Mucosa of rectum (tissue), 2 donors: Measurements from ENCODE around the gene NEURL1B.

ENCODE experiments used
- H3K27ac ChIP-seq, 2 donors: one replicate each; pipeline ENCODE4 v1.7.0; 2013; ENCODE audit warnings: inconsistent platforms in 2 of 2, low read depth in 2 of 2, low read length in 2 of 2
- H3K27me3 ChIP-seq, 2 donors: one replicate each; pipeline ENCODE4 v1.7.0; 2013; ENCODE audit warnings: low read length in 2 of 2; ENCODE audit not compliant: control insufficient read depth in 2 of 2, insufficient read depth in 2 of 2
- H3K36me3 ChIP-seq, 2 donors: one replicate each; pipeline ENCODE4 v1.7.0; 2013; ENCODE audit warnings: low read length in 2 of 2; ENCODE audit not compliant: control insufficient read depth in 2 of 2, insufficient read depth in 2 of 2
- H3K4me1 ChIP-seq, 2 donors: one replicate each; pipeline ENCODE4 v1.7.0; 2013; ENCODE audit warnings: low read length in 2 of 2, mild to moderate bottlenecking in 1 of 2; ENCODE audit not compliant: control insufficient read depth in 2 of 2, insufficient read depth in 2 of 2
- H3K4me3 ChIP-seq, 2 donors: one replicate each; pipeline ENCODE4 v1.7.0; 2013; ENCODE audit warnings: low read length in 2 of 2
- H3K9ac ChIP-seq, 2 donors: one replicate each; pipeline ENCODE4 v1.7.0; 2013; ENCODE audit warnings: low read length in 2 of 2, low read depth in 1 of 2, mild to moderate bottlenecking in 1 of 2
- H3K9me3 ChIP-seq, 2 donors: one replicate each; pipeline ENCODE4 v1.7.0; 2013; ENCODE audit warnings: low read length in 2 of 2; ENCODE audit not compliant: control insufficient read depth in 2 of 2
- donor health status: healthy.
- donor health status: Normal muscosa, but diverticular disease.

The NEURL1B gene

GRCh38 chr5:172729588-172729987, 88.5 kb downstream of the NEURL1B start:
- Histone ChIP-seq H3K9ac (no peak overlapping the region), H3K9me3 (no peaks in the 10 kb centered on the region), H3K27me3 (no peaks in the 10 kb centered on the region), H3K4me1 (peaks cover 8 to 16% of the 10 kb centered on the region in 2 donors), H3K36me3 (no peaks in the 10 kb centered on the region), H3K27ac (no peak overlapping the region), H3K4me3 (no peak overlapping the region)

DNA sequence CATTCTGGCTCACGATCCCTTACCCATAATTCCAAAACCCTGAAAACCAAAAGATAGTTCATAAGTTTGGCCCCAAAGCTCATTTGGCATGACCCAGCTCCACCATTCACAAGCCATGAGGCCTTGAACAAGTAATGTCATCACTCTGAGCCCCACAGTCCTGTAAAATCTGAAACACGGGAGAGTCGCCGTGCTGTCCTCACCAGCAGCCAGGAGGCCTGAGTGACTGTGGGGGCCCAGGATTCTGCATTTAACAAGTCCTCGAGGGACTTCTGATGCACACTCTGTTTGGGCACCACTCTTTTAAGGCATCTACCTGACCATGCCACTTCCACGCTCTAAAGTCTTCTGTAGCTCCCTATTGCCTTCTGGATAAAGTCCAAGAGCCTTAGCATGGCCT, 89.2 kb downstream of the NEURL1B start:
- no peaks in the 10 kb centered on the region for H3K27me3 ChIP-seq
- H3K9ac ChIP-seq, result no peak overlapping the region
- no peak overlapping the region for H3K27ac ChIP-seq
- no peak overlapping the region for H3K4me3 ChIP-seq
- H3K4me1 ChIP-seq, result peaks cover 8 to 16% of the 10 kb centered on the region in 2 donors
- H3K9me3 ChIP-seq, result no peaks in the 10 kb centered on the region
- H3K36me3 ChIP-seq, result no peaks in the 10 kb centered on the region

GRCh38 chr5:172730981-172731679, 90.1 kb downstream of the NEURL1B start:
- H3K9ac ChIP-seq, result no peak overlapping the region
- H3K4me1 ChIP-seq, result peaks cover 12 to 22% of the 10 kb centered on the region in 2 donors
- no peak overlapping the region for H3K4me3 ChIP-seq
- H3K27ac ChIP-seq, result no peak overlapping the region
- H3K36me3 ChIP-seq, result no peaks in the 10 kb centered on the region
- H3K9me3 ChIP-seq, result no peaks in the 10 kb centered on the region
- no peaks in the 10 kb centered on the region for H3K27me3 ChIP-seq

DNA sequence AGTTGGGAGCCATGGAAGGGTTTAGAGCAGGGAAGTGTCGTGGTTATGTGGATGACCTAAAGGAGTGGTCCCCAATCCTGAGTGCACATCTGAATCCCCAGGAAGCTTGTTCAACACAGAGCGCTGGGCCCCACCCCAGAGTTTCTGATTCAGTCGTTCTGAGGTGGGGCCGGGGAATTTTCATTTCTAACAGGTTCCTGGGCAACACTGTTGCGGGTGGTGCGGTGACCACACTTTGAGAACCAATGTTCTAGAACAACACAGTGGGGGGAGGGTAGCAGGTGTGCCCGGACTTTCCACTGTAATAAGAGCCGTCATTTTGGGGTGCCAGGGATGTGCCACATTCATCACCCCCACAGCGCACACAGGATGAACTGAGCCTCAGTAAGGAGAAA, 90.6 kb downstream of the NEURL1B start:
- Histone ChIP-seq H3K36me3 (no peaks in the 10 kb centered on the region), H3K4me1 (peaks cover 12 to 23% of the 10 kb centered on the region in 2 donors), H3K27me3 (no peaks in the 10 kb centered on the region), H3K27ac (peak overlapping the region in 1 of 2 donors; percentile 91), H3K9ac (no peak overlapping the region), H3K4me3 (no peak overlapping the region), H3K9me3 (no peaks in the 10 kb centered on the region)

DNA sequence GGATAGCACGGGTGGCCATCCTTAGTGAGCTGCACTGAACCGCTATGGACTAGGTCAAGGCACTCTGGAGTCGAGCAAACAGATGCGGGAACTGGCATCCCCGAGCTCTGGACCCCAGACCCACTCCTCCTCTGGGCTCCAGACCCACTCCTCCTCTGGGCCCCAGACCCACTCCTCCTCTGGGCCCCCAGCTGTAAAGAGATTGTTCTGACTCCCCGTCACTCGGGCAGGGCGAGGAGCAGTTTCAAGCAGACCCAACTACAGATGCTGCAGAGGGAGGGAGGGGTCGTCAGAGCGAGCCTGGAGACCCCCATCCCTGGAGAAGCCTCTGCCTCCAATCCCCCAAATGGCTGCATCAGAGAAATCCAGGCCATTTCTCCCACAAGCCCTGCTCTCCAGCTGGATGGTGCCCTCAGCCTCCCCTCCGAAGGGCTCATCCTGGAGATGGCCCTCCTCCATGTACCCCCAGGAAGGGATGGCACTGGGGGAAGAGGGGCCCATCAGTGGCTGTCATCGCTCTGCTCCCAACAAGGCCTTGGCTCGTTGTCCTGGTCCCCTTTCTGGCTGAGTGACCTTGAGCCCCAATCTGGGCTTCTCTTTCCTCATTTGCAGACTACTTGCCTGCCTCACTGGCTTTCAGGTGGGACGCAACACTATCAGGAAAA, 91.3 kb downstream of the NEURL1B start:
- Histone ChIP-seq H3K9ac (peak overlapping the region in 1 of 2 donors; percentile 65), H3K36me3 (no peaks in the 10 kb centered on the region), H3K27me3 (no peaks in the 10 kb centered on the region), H3K9me3 (no peaks in the 10 kb centered on the region), H3K4me3 (no peak overlapping the region), H3K4me1 (peaks cover 12 to 23% of the 10 kb centered on the region in 2 donors), H3K27ac (peak overlapping the region; percentile 89 to 91)

DNA sequence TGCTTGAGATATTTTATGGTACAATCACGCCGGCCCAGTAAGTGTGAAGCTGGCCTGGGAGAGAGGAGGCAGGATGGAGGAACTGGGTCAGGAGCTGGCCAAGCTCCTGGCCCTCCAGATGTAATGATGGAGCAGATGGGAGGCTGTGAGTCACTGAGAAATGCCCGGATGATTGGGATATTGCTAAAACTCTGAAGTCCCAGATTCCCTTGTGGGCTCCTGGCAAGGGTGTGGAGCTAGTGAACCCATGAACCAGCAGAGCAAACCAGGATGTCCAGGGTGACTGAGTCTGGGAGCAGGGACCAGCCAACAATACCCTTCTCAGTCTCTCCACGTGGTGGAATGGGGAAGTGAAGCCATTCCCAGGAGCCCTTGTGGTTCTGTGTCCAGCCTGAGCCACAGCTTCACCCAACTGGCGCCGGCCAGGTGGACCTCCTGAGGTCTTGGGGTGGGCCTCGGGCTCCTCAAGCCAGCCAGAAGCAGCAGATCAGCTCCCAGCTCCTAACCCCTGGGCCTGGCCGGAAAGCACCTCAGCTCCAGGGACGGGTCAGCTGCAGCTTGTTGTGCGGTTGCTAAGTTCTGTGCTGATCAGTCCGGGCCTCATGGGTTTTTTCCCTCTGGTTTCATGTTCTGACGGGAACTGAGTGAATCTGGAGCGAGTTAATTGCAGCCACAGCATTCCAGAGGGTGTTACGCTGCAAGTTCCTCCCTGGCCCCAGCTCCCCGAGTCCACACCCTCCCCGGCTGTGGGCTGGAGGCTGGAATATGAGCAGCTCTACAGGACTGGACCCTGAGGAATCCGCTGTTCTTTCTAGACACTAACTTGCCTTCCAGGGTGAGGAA, 92.3 kb downstream of the NEURL1B start:
- peak overlapping the region; percentile 26 to 65 for H3K9ac ChIP-seq
- H3K4me3 ChIP-seq, result no peak overlapping the region
- no peaks in the 10 kb centered on the region for H3K27me3 ChIP-seq
- peak overlapping the region; percentile 89 to 91 for H3K27ac ChIP-seq
- H3K4me1 ChIP-seq, result peaks cover 12 to 23% of the 10 kb centered on the region in 2 donors
- no peaks in the 10 kb centered on the region for H3K9me3 ChIP-seq
- H3K36me3 ChIP-seq, result no peaks in the 10 kb centered on the region

DNA sequence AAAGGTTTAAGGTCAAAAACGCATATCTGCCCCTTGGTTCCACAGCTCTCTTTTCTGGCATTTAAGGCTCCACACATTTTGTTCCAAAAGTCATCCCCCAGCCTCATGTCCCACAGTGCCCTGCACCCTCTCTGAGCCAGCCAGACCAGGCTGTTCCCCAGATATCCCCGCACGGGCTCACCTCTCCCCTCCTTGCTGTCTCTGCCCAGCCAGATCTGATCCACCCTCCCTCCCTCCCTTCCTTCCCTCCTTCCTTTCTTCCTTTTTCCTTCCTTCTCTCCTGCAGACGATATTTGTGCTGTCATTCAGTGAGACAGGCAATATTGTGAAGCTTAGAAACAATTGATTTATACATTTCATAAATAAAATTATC, 92.9 kb downstream of the NEURL1B start:
- H3K36me3 ChIP-seq, result no peaks in the 10 kb centered on the region
- peaks cover 12 to 23% of the 10 kb centered on the region in 2 donors for H3K4me1 ChIP-seq
- H3K27me3 ChIP-seq, result no peaks in the 10 kb centered on the region
- peak overlapping the region; percentile 26 to 65 for H3K9ac ChIP-seq
- H3K27ac ChIP-seq, result peak overlapping the region; percentile 89 to 91
- H3K9me3 ChIP-seq, result no peaks in the 10 kb centered on the region
- no peak overlapping the region for H3K4me3 ChIP-seq

DNA sequence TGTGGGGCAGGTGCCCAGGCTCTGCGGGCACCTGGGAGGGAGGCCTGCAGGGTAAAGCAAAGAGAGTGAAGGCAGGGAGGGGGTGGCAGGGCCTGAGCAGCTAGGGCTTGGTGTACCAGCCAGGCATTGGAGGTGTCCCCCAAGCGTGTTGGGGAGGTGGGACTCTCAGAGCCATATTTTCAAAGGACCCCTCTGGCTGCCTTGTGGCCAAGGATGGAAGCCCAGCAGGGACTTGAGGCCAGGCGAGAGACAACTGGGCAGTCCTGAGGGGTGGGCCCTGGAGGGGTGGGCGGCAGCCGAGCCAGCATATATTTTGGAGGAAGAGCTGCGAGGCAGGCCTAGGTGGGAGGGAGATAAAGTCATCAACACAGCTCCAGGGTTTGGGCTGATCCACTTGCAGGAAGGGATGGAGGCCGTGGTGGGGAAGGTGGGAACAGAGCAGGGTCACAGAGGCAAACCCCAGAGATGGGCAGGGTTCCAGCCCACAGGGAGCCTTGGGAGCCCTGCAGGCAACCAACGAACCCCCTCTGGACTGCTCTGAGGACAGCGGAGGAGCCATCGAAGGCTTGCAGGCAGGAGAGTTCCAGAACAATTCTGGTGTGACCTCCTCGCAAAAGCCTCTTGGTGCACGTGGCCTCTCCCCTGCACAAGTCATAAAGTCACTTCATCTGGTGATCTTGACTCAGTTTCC, 94.2 kb downstream of the NEURL1B start:
- Histone ChIP-seq H3K36me3 (no peaks in the 10 kb centered on the region), H3K9ac (no peak overlapping the region), H3K4me3 (no peak overlapping the region), H3K9me3 (no peaks in the 10 kb centered on the region), H3K4me1 (peaks cover 12 to 23% of the 10 kb centered on the region in 2 donors), H3K27ac (peak overlapping the region; percentile 5 to 32), H3K27me3 (no peaks in the 10 kb centered on the region)

GRCh38 chr5:172736508-172737135, 95.6 kb downstream of the NEURL1B start:
- H3K4me3 ChIP-seq, result no peak overlapping the region
- peak overlapping the region; percentile 48 to 68 for H3K27ac ChIP-seq
- peaks cover 12 to 20% of the 10 kb centered on the region in 2 donors for H3K4me1 ChIP-seq
- no peaks in the 10 kb centered on the region for H3K36me3 ChIP-seq
- no peak overlapping the region for H3K9ac ChIP-seq
- H3K27me3 ChIP-seq, result no peaks in the 10 kb centered on the region
- H3K9me3 ChIP-seq, result no peaks in the 10 kb centered on the region
